Thymus (tissue), 11 donors: ENCODE data around the gene PPP2R3B. TPM values are rescaled to one million over a fixed set of nuclear protein-coding genes. Genes with fewer than 3 reads are reported as not detected.
A peak's percentile ranks its signal among the peaks of the same experiment; 100 is the strongest.

Experiments used
- DNase-seq, 9 donors: peaks; one replicate each; pipeline ENCODE4 v3.0.0-alpha.2; 2013; ENCODE audit warnings: low spot score in 9 of 9, low read depth in 6 of 9, missing footprints in 1 of 9
- H3K27ac ChIP-seq, 2 donors: one replicate each; pipeline ENCODE4 v1.5.1; 2013; ENCODE audit warnings: control low read depth in 1 of 2, low read depth in 1 of 2, low read length in 1 of 2, mild to moderate bottlenecking in 1 of 2, moderate library complexity in 1 of 2
- H3K27me3 ChIP-seq, 2 donors: one replicate each; pipeline ENCODE4 v1.5.1; 2013; ENCODE audit warnings: low read length in 1 of 2; ENCODE audit not compliant: control insufficient read depth in 2 of 2, insufficient read depth in 1 of 2
- H3K36me3 ChIP-seq, 2 donors: one replicate each; pipeline ENCODE4 v1.5.1; 2013; ENCODE audit warnings: low read length in 1 of 2, mild to moderate bottlenecking in 1 of 2, moderate library complexity in 1 of 2; ENCODE audit not compliant: control insufficient read depth in 2 of 2, insufficient read depth in 2 of 2
- H3K4me1 ChIP-seq, 2 donors: one replicate each; pipeline ENCODE4 v1.5.1; 2013; ENCODE audit warnings: low read length in 2 of 2; ENCODE audit not compliant: control insufficient read depth in 2 of 2, insufficient read depth in 2 of 2
- H3K4me3 ChIP-seq, 2 donors: one replicate each; pipeline ENCODE4 v1.5.1; 2013; ENCODE audit warnings: low read length in 2 of 2, control low read depth in 1 of 2, mild to moderate bottlenecking in 1 of 2
- H3K9me3 ChIP-seq, 2 donors: one replicate each; pipeline ENCODE4 v1.5.1; 2013; ENCODE audit warnings: low read length in 1 of 2, mild to moderate bottlenecking in 1 of 2; ENCODE audit not compliant: control insufficient read depth in 2 of 2, insufficient read depth in 1 of 2
- WGBS: extraction: QIAGEN DNeasy Blood & Tissue Kit; methylation state at CpG from one replicate; pipeline ENCODE4 v1.1.7; 2013; 5-methylcytosine and 5-hydroxymethylcytosine counted together
- polyA plus RNA-seq: library from polyadenylated mRNA; stranded (reverse); fragments of 200-250 nt; gene quantifications from one replicate; pipeline ENCODE4 v1.2.3, GENCODE V29; 2013
- total RNA-seq: library from RNA; stranded (reverse); fragments of 120-200 nt; gene quantifications from one replicate; pipeline ENCODE4 v1.2.4, GENCODE V29; 2013
- donor health status: healthy.

PPP2R3B gene
- total and polyA plus RNA-seq, 2 donors = 54.1 to 88.5 TPM

GRCh38 chrX:358651-359143, 28.0 kb downstream of the PPP2R3B start:
- peaks cover 37 to 64% of the 10 kb centered on the region in 2 donors for H3K36me3 ChIP-seq
- H3K4me1 ChIP-seq = peaks cover 9 to 10% of the 10 kb centered on the region in 2 donors
- DNase-seq = no peak
- no peaks in the 10 kb centered on the region for H3K27me3 ChIP-seq
- 98% methylated on average over 49 of the region's 49 CpGs for WGBS
- peaks cover 31 to 52% of the 10 kb centered on the region in 2 donors for H3K9me3 ChIP-seq
- H3K4me3 ChIP-seq = no peak overlapping the region
- H3K27ac ChIP-seq = no peak overlapping the region

- Histone ChIP-seq H3K9me3 (peaks cover 23 to 44% of the 10 kb centered on the region in 2 donors), H3K4me3 (no peak overlapping the region), H3K4me1 (peaks cover 9 to 10% of the 10 kb centered on the region in 2 donors), H3K27ac (peak overlapping the region; percentile 86 to 87), H3K36me3 (peaks cover 37 to 57% of the 10 kb centered on the region in 2 donors), H3K27me3 (no peaks in the 10 kb centered on the region)
- DNase-seq = peak in 3 of 9 donors; percentile 47 to 72 (median 49)
- 83% methylated on average over 48 of the region's 48 CpGs for WGBS
Measured at GRCh38 chrX:357693-358471, 28.8 kb downstream of the PPP2R3B start.

GRCh38 chrX:357035-357692, 29.5 kb downstream of the PPP2R3B start:
- Histone ChIP-seq H3K4me1 (peaks cover 9 to 10% of the 10 kb centered on the region in 2 donors), H3K4me3 (no peak overlapping the region), H3K9me3 (peaks cover 23 to 39% of the 10 kb centered on the region in 2 donors), H3K27ac (peak overlapping the region; percentile 76 to 86), H3K27me3 (no peaks in the 10 kb centered on the region), H3K36me3 (peaks cover 42 to 62% of the 10 kb centered on the region in 2 donors)
- no peak for DNase-seq
- WGBS = 84% methylated on average over 14 of the region's 14 CpGs

- Histone ChIP-seq H3K36me3 (peaks cover 39 to 56% of the 10 kb centered on the region in 2 donors), H3K4me3 (no peak overlapping the region)
- 94% methylated on average over 17 of the region's 17 CpGs for WGBS
Measured at GRCh38 chrX:356385-357034, 30.2 kb downstream of the PPP2R3B start.

GRCh38 chrX:355329-356050, 31.2 kb downstream of the PPP2R3B start:
- 98% methylated on average over 35 of the region's 35 CpGs for WGBS
- H3K4me1 ChIP-seq = peaks cover 9 to 10% of the 10 kb centered on the region in 2 donors
- H3K27ac ChIP-seq = no peak overlapping the region
- peaks cover 7 to 27% of the 10 kb centered on the region in 2 donors for H3K9me3 ChIP-seq
- H3K27me3 ChIP-seq = no peaks in the 10 kb centered on the region
- no peak for DNase-seq
- peaks cover 29 to 51% of the 10 kb centered on the region in 2 donors for H3K36me3 ChIP-seq
- no peak overlapping the region for H3K4me3 ChIP-seq

More at GRCh38 chrX:356385-357034, 30.2 kb downstream of the PPP2R3B start:
- Histone ChIP-seq H3K4me1 (peaks cover 9 to 10% of the 10 kb centered on the region in 2 donors), H3K27ac (no peak overlapping the region), H3K27me3 (no peaks in the 10 kb centered on the region), H3K9me3 (peaks cover 17 to 33% of the 10 kb centered on the region in 2 donors)
- DNase-seq = no peak

GRCh38 chrX:353566-354535, 32.9 kb downstream of the PPP2R3B start:
- peaks cover 21 to 43% of the 10 kb centered on the region in 2 donors for H3K36me3 ChIP-seq
- no peak for DNase-seq
- H3K4me1 ChIP-seq = peaks cover 9 to 10% of the 10 kb centered on the region in 2 donors
- H3K4me3 ChIP-seq = no peak overlapping the region
- H3K9me3 ChIP-seq = peaks cover 3 to 23% of the 10 kb centered on the region in 2 donors
- no peaks in the 10 kb centered on the region for H3K27me3 ChIP-seq
- H3K27ac ChIP-seq = no peak overlapping the region
- WGBS = 98% methylated on average over 39 of the region's 39 CpGs

GRCh38 chrX:352582-353314, 34.0 kb downstream of the PPP2R3B start:
- H3K4me3 ChIP-seq = no peak overlapping the region
- no peaks in the 10 kb centered on the region for H3K27me3 ChIP-seq
- 98% methylated on average over 39 of the region's 39 CpGs for WGBS
- H3K27ac ChIP-seq = no peak overlapping the region
- H3K9me3 ChIP-seq = peaks cover 2 to 15% of the 10 kb centered on the region in 2 donors
- DNase-seq = no peak
- H3K36me3 ChIP-seq = peaks cover 19 to 39% of the 10 kb centered on the region in 2 donors
- H3K4me1 ChIP-seq = peaks cover 5 to 6% of the 10 kb centered on the region in 2 donors
